Sigmoid colon (tissue), 3 donors: ENCODE measurements around the gene IMP4.

Source experiments
- CTCF ChIP-seq, 4 experiments: fragments of 450-650 bp in 3 of 4; fragments of 200-600 bp in 1 of 4; IDR thresholded peaks; one replicate each; pipeline ENCODE4 v1.5.1; 2016 to 2019; ENCODE audit warnings: antibody characterized with exemption in 4 of 4, mild to moderate bottlenecking in 3 of 4, moderate library complexity in 2 of 4
- POLR2A ChIP-seq, 2 donors: fragments of 450-650 bp; IDR thresholded peaks; one replicate each; pipeline ENCODE4 v1.6.1; 2016; ENCODE audit warnings: antibody characterized with exemption in 2 of 2, mild to moderate bottlenecking in 2 of 2, moderate library complexity in 2 of 2

- TF ChIP-seq CTCF (IDR thresholded peaks at IDR 0.05) (no peak), POLR2A (IDR thresholded peaks at IDR 0.05) (no peak)
These were observed 2.6 kb upstream of the IMP4 start for GRCh38 chr2:130339885-130340745.
